GM12891 (cell line): ENCODE measurements around the gene IPO9.

ENCODE experiments used
- PAX5 ChIP-seq: IDR thresholded peaks from 2 replicates; pipeline ENCODE4 v1.6.1; 2011; ENCODE audit warnings: low read length, moderate library complexity, mild to moderate bottlenecking; ENCODE audit not compliant: insufficient read depth, severe bottlenecking
- POLR2A ChIP-seq: IDR thresholded peaks from 2 replicates; pipeline ENCODE4 v1.6.1; 2011; ENCODE audit warnings: low read depth, low read length, control low read depth
- POLR2AphosphoS5 ChIP-seq: IDR thresholded peaks from 2 replicates; pipeline ENCODE4 v1.6.1; 2011; ENCODE audit warnings: low read depth, low read length, control low read depth
- POU2F2 ChIP-seq: IDR thresholded peaks from 2 replicates; pipeline ENCODE4 v1.6.1; 2011; ENCODE audit warnings: low read depth, mild to moderate bottlenecking, control low read depth, low read length, moderate library complexity
- SPI1 ChIP-seq: IDR thresholded peaks from 2 replicates; pipeline ENCODE4 v1.6.1; 2011; ENCODE audit warnings: low read depth, low read length, control low read depth
- TAF1 ChIP-seq: IDR thresholded peaks from 2 replicates; pipeline ENCODE4 v1.6.1; 2011; ENCODE audit warnings: low read depth, low read length, control low read depth

GRCh38 chr1:201886103-201886885 lies 57.3 kb downstream of the IPO9 start:
- no peak for TF ChIP-seq POLR2A
- no peak for TF ChIP-seq POLR2AphosphoS5
- TF ChIP-seq SPI1, result no peak
- no peak for TF ChIP-seq TAF1
- no peak for TF ChIP-seq POU2F2
- TF ChIP-seq PAX5, result no peak
